Measurements from ENCODE around the gene NSUN5.
"Not testable (repeated sequence)": the region's sequence is repeated elsewhere in the genome, so short reads cannot be mapped to it uniquely, and the experiment has no call there.

NSUN5 gene

GRCh38 chr7:73267813-73268212 lies 40.8 kb downstream of the NSUN5 start:
- not testable (repeated sequence) for DNase-seq

- not testable (repeated sequence) for DNase-seq
Observed at GRCh38 chr7:73266719-73267368, 41.8 kb downstream of the NSUN5 start.

- not testable (repeated sequence) for DNase-seq
Observed at GRCh38 chr7:73262416-73262815, 46.2 kb downstream of the NSUN5 start.
